PC-9 (cell line): ENCODE results near the gene UQCRQ. TPM values are rescaled to one million over a fixed set of nuclear protein-coding genes. Genes with fewer than 3 reads are reported as not detected.

ENCODE experiments used
- Bru-seq: library from RNA; stranded (reverse); fragments of 400-500 nt; gene quantifications from one replicate; lab custom pipeline; 2021; lab: Mats Ljungman, UMichigan
- BruChase-seq, 2 experiments: library from RNA; stranded (reverse); fragments of 400-500 nt; gene quantifications; one replicate each; lab custom pipeline; 2021; lab: Mats Ljungman, UMichigan
- BruUV-seq: library from RNA; stranded (reverse); fragments of 400-500 nt; replicated peaks from 2 replicates; lab custom pipeline; 2021; lab: Mats Ljungman, UMichigan
- CTCF ChIA-PET: fragments of 300-600 bp; sonication (Branson Sonifier 250); formaldehyde crosslinking; loops from one replicate; lab custom pipeline; 2022; ENCODE audit warnings: antibody characterized with exemption; lab: Charles Lee
- POLR2A ChIA-PET: fragments of 300-600 bp; sonication (Branson Sonifier 250); formaldehyde crosslinking; loops from one replicate; lab custom pipeline; 2022; ENCODE audit warnings: antibody characterized with exemption; ENCODE audit not compliant: unreplicated experiment; lab: Charles Lee
- DNase-seq, 2 experiments: peaks; one replicate each; pipeline versions ENCODE4 v3.0.0 to v3.0.0-alpha.2; 2015 to 2022; ENCODE audit warnings: mixed read lengths in 1 of 2
- H2AFZ ChIP-seq: fragments of 200-600 bp; sonication (generic); 2 replicates; pipeline ENCODE4 v1.8.1; 2017; ENCODE audit warnings: antibody characterized with exemption
- H3F3A ChIP-seq: fragments of 200-600 bp; sonication (generic); 2 replicates; pipeline ENCODE4 v1.8.1; 2017; ENCODE audit warnings: antibody characterized with exemption, mild to moderate bottlenecking, low read depth; ENCODE audit not compliant: insufficient read depth
- H3K27ac ChIP-seq: fragments of 200-600 bp; sonication (generic); 2 replicates; pipeline ENCODE4 v1.6.1; 2016; ENCODE audit warnings: mixed run types
- H3K27me3 ChIP-seq: fragments of 200-600 bp; sonication (generic); 2 replicates; pipeline ENCODE4 v1.6.1; 2016; ENCODE audit warnings: low read depth, mixed run types; ENCODE audit not compliant: insufficient read depth
- H3K36me3 ChIP-seq: fragments of 200-600 bp; sonication (generic); 2 replicates; pipeline ENCODE4 v1.6.1; 2016; ENCODE audit warnings: low read depth, mixed run types
- H3K4me1 ChIP-seq: fragments of 200-600 bp; sonication (generic); replicated peaks from 2 replicates; pipeline ENCODE4 v1.6.1; 2016; ENCODE audit warnings: mixed run types; ENCODE audit not compliant: insufficient read depth
- H3K4me2 ChIP-seq: fragments of 200-600 bp; sonication (generic); 2 replicates; pipeline ENCODE4 v1.6.1; 2017; ENCODE audit warnings: mixed run types
- H3K4me3 ChIP-seq: fragments of 200-600 bp; sonication (generic); 2 replicates; pipeline ENCODE4 v1.6.1; 2016; ENCODE audit warnings: mixed run types
- H3K79me2 ChIP-seq: fragments of 200-600 bp; sonication (generic); 2 replicates; pipeline ENCODE4 v1.6.1; 2017; ENCODE audit warnings: low read depth, mixed run types
- H3K9me2 ChIP-seq: fragments of 200-600 bp; sonication (generic); 2 replicates; pipeline ENCODE4 v1.8.1; 2017; ENCODE audit warnings: mild to moderate bottlenecking; ENCODE audit not compliant: insufficient read depth
- H3K9me3 ChIP-seq: fragments of 200-600 bp; sonication (generic); 2 replicates; pipeline ENCODE4 v1.8.1; 2016; ENCODE audit warnings: low read depth; ENCODE audit not compliant: insufficient read depth
- H4K20me1 ChIP-seq: fragments of 200-600 bp; sonication (generic); 2 replicates; pipeline ENCODE4 v1.8.1; 2017; ENCODE audit not compliant: insufficient read depth
- CTCF ChIP-seq: fragments of 200-600 bp; sonication (generic); conservative IDR thresholded peaks from 2 replicates; pipeline ENCODE4 v1.6.1; 2017; ENCODE audit warnings: mixed run types, antibody characterized with exemption, mild to moderate bottlenecking, moderate library complexity
- EZH2 ChIP-seq: fragments of 200-600 bp; sonication (generic); IDR thresholded peaks from 2 replicates; pipeline ENCODE4 v1.8.0; 2017; ENCODE audit warnings: antibody characterized with exemption, low read depth
- intact Hi-C: fragments of 100-400 bp; cut with micrococcal nuclease; formaldehyde crosslinking; loops from one replicate; pipeline ENCODE4 v1.10.0; 2022; ENCODE audit not compliant: unreplicated experiment
- long read RNA-seq: library from polyadenylated mRNA; stranded (forward); transcript quantifications from one replicate; pipeline ENCODE4 v2.0.0, GENCODE V29; 2022
- total RNA-seq: library from RNA; stranded (reverse); gene quantifications from 2 replicates; pipeline ENCODE4 v1.2.3, GENCODE V29; 2021

UQCRQ gene
- total RNA-seq (414 and 446 TPM in 2 replicates), Bru-seq, nascent RNA (percentile 92 among the genes with signal in this experiment), BruChase-seq, experiment 1, labeled RNA remaining after a 2-hour chase (percentile 90 among the genes with signal in this experiment), BruChase-seq, experiment 2, labeled RNA remaining after a 6-hour chase (percentile 95 among the genes with signal in this experiment)
- long read RNA-seq, transcript UQCRQ-202 (3 exons, 429 nt) = minor isoform, 52 of 4,113 reads
- long read RNA-seq, transcript UQCRQ-206 (2 exons, 874 nt) = minor isoform, 14 of 4,113 reads
- long read RNA-seq, transcript UQCRQ-203 (3 exons, 839 nt) = major isoform, 667 of 4,113 reads
- long read RNA-seq, transcript UQCRQ-201 (2 exons, 586 nt) = minor isoform, 21 of 4,113 reads
- long read RNA-seq, partial matches to known transcripts = 0 of 4,113 reads
- long read RNA-seq, other reads (novel, unspliced or antisense) = 3,348 of 4,113 reads

GRCh38 chr5:132866342-132867045, at the start of gene UQCRQ, which contains the start of gene GDF9:
Gene UQCRQ, plus strand, starts transcription at chr5:132866642. Its CDS starts 240 bp downstream, at chr5:132866882.
Gene GDF9, minus strand, starts transcription at chr5:132866469. Its CDS starts 1,936 bp downstream, at chr5:132864533.
- Histone ChIP-seq H3K27ac (peak within 1 kb of the TSS; percentile 69), H2AFZ (peak within 1 kb of the TSS; percentile 90), H3K4me2 (peak within 1 kb of the TSS; percentile 96), H3K36me3 (peaks cover 20% of the 10 kb centered on the region; the same call in 1 of the 2 replicates), H3F3A (peaks cover 24% of the 10 kb centered on the region; the same call in 1 of the 2 replicates), H3K9me2 (no peaks in the 10 kb centered on the region), H3K4me3 (peak within 1 kb of the TSS; percentile 76), H3K27me3 (no peaks in the 10 kb centered on the region), H3K9me3 (no peaks in the 10 kb centered on the region), H3K79me2 (peaks cover 19% of the 10 kb centered on the region), H4K20me1 (no peaks in the 10 kb centered on the region), H3K4me1 (peaks cover 18% of the 10 kb centered on the region)
- TF ChIP-seq CTCF (peak; percentile 36; the same call in 1 of the 2 replicates), EZH2 (no peak)
- intact Hi-C loops = loop anchor here (1.0 to 10.0 kb wide), 5 partner anchors 36 to 802 kb away; partner anchors contain the start of genes IL3 and SHROOM1
- POLR2A ChIA-PET = interaction anchor here (0.6 to 1.0 kb wide), 3 partner anchors 27 to 1185 kb away, joined by 3 to 23 read pairs (median 4); no protein-coding TSS in a partner anchor
- no TSS peak for BruUV-seq
- DNase-seq = peak; percentile 96 to 97
- CTCF ChIA-PET = interaction anchor here (0.6 to 1.6 kb wide), 5 partner anchors 35 to 464 kb away, joined by 3 to 5 read pairs (median 4); no protein-coding TSS in a partner anchor

- no peaks in the 10 kb centered on the region for H3K79me2 ChIP-seq
- no peaks in the 10 kb centered on the region for H3K9me2 ChIP-seq
- no peak overlapping the region for H2AFZ ChIP-seq
- BruUV-seq = no TSS peak
- no peaks in the 10 kb centered on the region for H4K20me1 ChIP-seq
- TF ChIP-seq CTCF (no peak), EZH2 (no peak)
- H3K4me1 ChIP-seq = peaks cover 21% of the 10 kb centered on the region
- H3K4me3 ChIP-seq = no peak overlapping the region
- H3K4me2 ChIP-seq = no peak overlapping the region
- no peak for DNase-seq
- no peaks in the 10 kb centered on the region for H3K27me3 ChIP-seq
- ChIA-PET POLR2A (no interaction called here), CTCF (interaction anchor here (0.6 kb wide), 2 partner anchors 14 to 112 kb away, joined by 3 read pairs; no protein-coding TSS in a partner anchor)
- no peaks in the 10 kb centered on the region for H3K36me3 ChIP-seq
- H3K27ac ChIP-seq = no peak overlapping the region
- intact Hi-C loops = no loop called here
- peaks cover 20% of the 10 kb centered on the region; the same call in 1 of the 2 replicates for H3F3A ChIP-seq
- H3K9me3 ChIP-seq = no peaks in the 10 kb centered on the region
These were observed 49.4 kb upstream of the UQCRQ start for GRCh38 chr5:132817011-132817410.

GRCh38 chr5:132819468-132819867, 47.0 kb upstream of the UQCRQ start:
- Histone ChIP-seq H3F3A (peaks cover 20% of the 10 kb centered on the region; the same call in 1 of the 2 replicates), H3K36me3 (no peaks in the 10 kb centered on the region), H3K4me1 (peaks cover 16% of the 10 kb centered on the region), H4K20me1 (no peaks in the 10 kb centered on the region), H3K27me3 (no peaks in the 10 kb centered on the region), H3K79me2 (no peaks in the 10 kb centered on the region), H3K9me2 (no peaks in the 10 kb centered on the region), H3K4me3 (no peak overlapping the region), H2AFZ (no peak overlapping the region), H3K27ac (no peak overlapping the region), H3K9me3 (no peaks in the 10 kb centered on the region), H3K4me2 (no peak overlapping the region)
- ChIA-PET CTCF (interaction anchor here (0.6 to 1.2 kb wide), 5 partner anchors 10 to 293 kb away, joined by 3 to 8 read pairs (median 3); partner anchors contain the start of gene CCNI2), POLR2A (no interaction called here)
- no TSS peak for BruUV-seq
- DNase-seq = no peak
- TF ChIP-seq CTCF (no peak), EZH2 (no peak)
- intact Hi-C loops = no loop called here
